Heart left ventricle (tissue), 13 donors: Measurements from ENCODE around the gene TTC6.

Experiments used
- CTCF ChIP-seq, 12 donors: fragments of 200-600 bp; sonication (generic) in 4 of 12; IDR thresholded peaks; one replicate each; pipeline versions ENCODE4 v1.5.0 to v1.8.0; 2018 to 2022; ENCODE audit warnings: antibody characterized with exemption in 12 of 12, mild to moderate bottlenecking in 5 of 12
- POLR2A ChIP-seq, 2 donors: fragments of 450-650 bp; IDR thresholded peaks; one replicate each; pipeline ENCODE4 v1.6.1; 2017; ENCODE audit warnings: antibody characterized with exemption in 2 of 2, mild to moderate bottlenecking in 2 of 2, moderate library complexity in 2 of 2
- donor health status: ischemic (EF 13 %, LVEDD 7.1; RV severe dilation, severe dysfunction).
- donor health status: DM: no; HTN: yes; CAD: no.
- donor health status: DM: no; HTN: no; CAD: no.
- donor health status: ischemic (EF 25% LVEDD 6.9; RV normal size, moderate dysfunction).
- donor health status: ischemic (EF 25% LVEDD 5.7; RV mildly dilated, moderate dysfunction).
- donor health status: ischemic (EF 35%, LVEDD 5.7; RV mildly dilated, moderate dysfunction).
- donor health status: nonischemic (EF 11% LVEDD 7.7; RV severe dilation, severe dysfunction).
- donor health status: DM: yes; HTN: yes; CAD: no.
- donor health status: PGD.
- donor health status: ischemic (EF 29% LVEDD 5.4; RV normal size, mild dysfunction).
- donor health status: nonischemic (EF 23%, LVEDD 6.1; RV moderate dilation, normal function).

GRCh38 chr14:37594971-37595808 lies at the start of gene TTC6, which contains the start of gene FOXA1:
- TF ChIP-seq CTCF (IDR thresholded peaks at IDR 0.05) (no peak), POLR2A (IDR thresholded peaks at IDR 0.05) (no peak)
